KBM-7 (cell line): ENCODE results near the gene CMIP.
"Not testable (repeated sequence)": the region's sequence is repeated elsewhere in the genome, so short reads cannot be mapped to it uniquely, and the experiment has no call there.

Source experiments
- DNase-seq: peaks from one replicate; pipeline ENCODE4 v3.0.0-alpha.2; 2015
- in situ Hi-C: fragments of 300-500 bp; cut with MboI; formaldehyde crosslinking; loops from 2 replicates; pipeline ENCODE4 v1.14.3; 2020; ENCODE audit warnings: low sequenced_read_pairs, low pct_unique_long_range_greater_than_20kb, mixed read lengths

Gene CMIP

GRCh38 chr16:81417210-81417609 lies 27.4 kb upstream of the CMIP start:
- DNase-seq: no peak
- in situ Hi-C loops: no loop called here

- in situ Hi-C loops: no loop called here
Measured at GRCh38 chr16:81419806-81420205, 24.8 kb upstream of the CMIP start.

DNA sequence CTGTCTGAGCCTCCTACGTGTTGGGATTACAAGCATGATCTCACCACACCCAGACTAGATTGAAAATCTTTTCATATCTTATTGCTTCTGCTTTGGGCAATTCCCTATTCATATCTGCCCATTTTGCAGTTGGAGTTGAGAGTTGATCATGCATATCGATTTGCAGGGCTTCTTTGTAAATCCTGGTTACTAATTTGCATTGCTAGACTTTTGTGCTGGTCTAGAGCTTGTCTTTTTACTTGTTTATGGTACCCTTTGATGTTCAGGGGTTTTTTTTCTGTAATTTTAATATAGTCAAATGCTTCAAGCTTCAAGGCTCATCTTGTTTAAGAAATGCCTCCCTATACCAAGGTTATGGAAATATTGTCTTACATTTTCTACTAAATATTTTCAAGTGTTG lies 23.5 kb upstream of the CMIP start:
- in situ Hi-C loops: no loop called here
- no peak for DNase-seq

More at GRCh38 chr16:81419806-81420205, 24.8 kb upstream of the CMIP start:
- DNase-seq: no peak

DNA sequence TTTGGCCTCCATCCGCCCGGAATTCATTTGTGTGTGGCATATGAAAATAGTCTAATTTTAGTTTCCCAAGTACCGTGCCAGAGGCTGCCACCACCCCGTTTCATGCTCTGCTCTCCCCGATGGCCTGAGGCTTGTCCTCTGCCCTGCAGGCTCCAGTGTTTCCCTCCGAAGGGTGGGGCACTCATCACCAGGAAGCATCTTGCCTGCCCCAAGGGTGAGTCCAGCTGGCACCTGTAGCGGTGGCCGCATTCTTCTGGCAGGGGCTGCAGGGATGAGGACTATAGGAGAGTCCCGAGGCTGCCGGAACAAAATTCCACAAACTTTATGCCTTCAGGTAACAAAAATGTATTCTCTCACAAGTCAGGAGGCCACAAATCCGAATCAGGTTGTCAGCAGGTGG lies 23.1 kb upstream of the CMIP start:
- no peak for DNase-seq
- in situ Hi-C loops: no loop called here

GRCh38 chr16:81422153-81422552 lies 22.5 kb upstream of the CMIP start:
- DNase-seq, in situ Hi-C loops: not testable (repeated sequence)

DNA sequence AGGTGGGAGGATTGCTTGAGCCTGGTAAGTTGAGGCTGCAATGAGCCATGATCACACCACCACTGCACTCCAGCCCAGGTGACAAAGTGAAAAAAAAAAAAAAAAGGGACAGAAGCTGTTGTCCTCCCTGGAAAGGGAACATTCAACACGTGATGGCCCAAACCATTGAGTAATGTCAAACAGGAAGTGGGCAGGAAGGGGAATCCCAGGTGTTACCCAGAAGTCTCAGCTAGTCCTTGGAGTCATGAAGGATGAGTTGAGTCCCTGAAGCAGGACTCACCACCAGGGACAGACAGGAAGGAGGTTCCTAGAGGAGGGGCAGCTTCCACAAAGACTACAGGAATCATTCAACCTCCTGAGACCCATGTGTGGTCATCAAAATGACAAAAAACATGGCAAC lies 19.8 kb upstream of the CMIP start:
- in situ Hi-C loops: no loop called here
- peak; percentile 73 for DNase-seq

- DNase-seq: no peak
- in situ Hi-C loops: no loop called here
Measured at GRCh38 chr16:81427219-81427618, 17.4 kb upstream of the CMIP start.

- in situ Hi-C loops: no loop called here
Measured at GRCh38 chr16:81429045-81429521, 15.5 kb upstream of the CMIP start.

DNA sequence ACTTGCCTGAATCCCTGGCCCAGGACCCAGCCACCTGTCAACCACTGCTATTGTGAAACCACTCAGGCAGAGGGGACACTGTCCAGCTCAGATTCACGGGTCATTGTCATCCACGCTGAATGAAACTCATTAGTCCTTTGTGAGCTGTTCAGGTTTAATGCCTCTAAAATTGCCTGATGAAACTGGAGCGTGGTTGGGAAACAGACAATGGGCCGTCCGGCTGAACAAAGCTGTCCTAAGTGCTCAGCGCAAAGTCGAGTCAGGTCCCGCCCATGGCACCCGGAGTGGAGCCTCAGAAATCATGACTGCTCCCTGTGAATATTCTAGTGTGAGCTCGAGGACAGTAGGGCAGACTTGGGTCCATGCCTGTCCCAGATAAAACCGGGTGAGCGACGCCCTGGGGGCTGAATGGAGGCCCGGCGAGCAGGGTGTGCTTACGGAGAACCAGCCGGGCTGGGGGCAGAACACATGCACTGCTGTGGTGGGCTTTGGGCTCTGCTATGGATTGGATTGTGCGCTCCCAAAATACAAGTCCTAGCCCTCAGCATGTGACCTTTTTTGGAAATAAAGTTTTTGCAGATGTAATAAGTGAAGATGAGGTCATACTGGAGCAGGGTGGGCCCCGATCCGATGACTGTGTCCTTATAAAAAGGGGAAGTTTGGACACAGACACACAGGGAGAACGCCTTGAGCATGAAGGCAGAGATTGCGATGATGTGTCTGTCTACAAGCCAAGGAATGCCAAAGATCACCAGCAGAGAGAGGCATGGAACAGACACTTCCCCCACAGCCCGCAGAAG lies 12.9 kb upstream of the CMIP start:
- DNase-seq: peak; percentile 76
- in situ Hi-C loops: no loop called here

More at GRCh38 chr16:81429045-81429521, 15.5 kb upstream of the CMIP start:
- DNase-seq: peak; percentile 55

GRCh38 chr16:81432937-81433557 lies 11.6 kb upstream of the CMIP start:
- in situ Hi-C loops: no loop called here
- DNase-seq: peak; percentile 65

DNA sequence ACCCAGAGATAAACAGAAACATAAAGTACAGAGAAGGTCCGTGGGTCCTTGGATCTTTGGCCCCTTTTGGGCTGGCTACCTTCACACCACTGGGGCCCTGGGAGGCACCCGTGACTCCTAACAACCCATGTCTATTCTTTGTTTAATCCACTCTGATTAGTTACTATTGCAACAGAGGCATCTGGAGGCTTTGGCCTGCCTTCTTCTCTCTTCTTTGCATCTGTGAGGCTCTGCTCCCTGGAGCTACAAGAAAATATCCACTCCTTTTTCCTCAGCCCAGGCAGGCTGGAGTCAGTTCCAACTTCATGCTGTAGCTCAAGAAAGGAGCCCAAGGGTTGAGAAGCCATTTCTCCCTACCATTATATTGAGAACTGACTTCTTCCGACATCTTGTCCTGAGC lies 9.5 kb upstream of the CMIP start:
- no peak for DNase-seq
- in situ Hi-C loops: no loop called here

DNA sequence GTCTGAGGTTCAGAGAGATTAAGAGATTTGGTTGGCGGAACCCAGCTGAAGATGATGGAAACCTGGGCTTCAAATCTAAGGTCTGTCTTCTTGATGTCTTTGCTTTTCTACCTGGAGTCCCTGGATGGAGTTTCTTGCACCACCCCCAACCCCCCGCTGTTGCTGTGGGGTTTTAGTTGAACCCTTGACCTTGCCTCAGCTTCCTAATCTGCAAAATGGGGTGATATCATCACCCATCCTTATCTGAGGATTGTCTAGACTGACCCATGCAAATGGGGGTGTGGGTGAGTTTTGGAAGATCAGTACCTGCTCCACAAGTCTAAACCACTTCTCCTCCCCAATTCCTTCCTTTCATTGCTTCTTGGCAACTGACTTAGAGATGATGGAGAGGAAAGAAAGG lies 9.0 kb upstream of the CMIP start:
- in situ Hi-C loops: no loop called here
- DNase-seq: no peak

- no peak for DNase-seq
- in situ Hi-C loops: no loop called here
Measured at GRCh38 chr16:81436386-81436785, 8.2 kb upstream of the CMIP start.

DNA sequence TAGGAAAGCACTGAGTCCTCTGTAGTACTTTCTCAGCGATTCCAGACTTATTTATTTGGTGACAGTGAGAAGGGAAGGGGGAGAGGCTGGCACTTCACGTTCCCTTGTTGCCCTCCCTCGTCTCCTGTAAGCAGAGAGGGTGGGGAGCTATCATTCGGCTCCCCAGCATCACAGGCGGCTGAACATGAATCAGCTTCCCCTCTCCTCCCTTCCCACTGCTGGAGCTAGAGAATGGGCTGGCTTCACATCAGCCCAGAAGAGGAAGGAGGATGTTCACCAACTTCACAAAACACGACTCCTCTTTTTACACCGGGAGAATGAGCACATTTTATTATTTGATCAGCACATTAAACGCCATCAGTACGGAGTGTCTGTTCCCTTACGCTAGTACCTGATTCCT lies 6.7 kb upstream of the CMIP start:
- in situ Hi-C loops: no loop called here

GRCh38 chr16:81440888-81441761 lies 3.5 kb upstream of the CMIP start:
- in situ Hi-C loops: no loop called here

More for the DNA sequence above, 6.7 kb upstream of the CMIP start:
- peak; percentile 46 for DNase-seq

GRCh38 chr16:81442220-81442915 lies 2.2 kb upstream of the CMIP start:
- in situ Hi-C loops: no loop called here
- DNase-seq: no peak

More at GRCh38 chr16:81440888-81441761, 3.5 kb upstream of the CMIP start:
- no peak for DNase-seq

GRCh38 chr16:81442916-81443687 lies 1.5 kb upstream of the CMIP start:
- in situ Hi-C loops: no loop called here
- no peak for DNase-seq

DNA sequence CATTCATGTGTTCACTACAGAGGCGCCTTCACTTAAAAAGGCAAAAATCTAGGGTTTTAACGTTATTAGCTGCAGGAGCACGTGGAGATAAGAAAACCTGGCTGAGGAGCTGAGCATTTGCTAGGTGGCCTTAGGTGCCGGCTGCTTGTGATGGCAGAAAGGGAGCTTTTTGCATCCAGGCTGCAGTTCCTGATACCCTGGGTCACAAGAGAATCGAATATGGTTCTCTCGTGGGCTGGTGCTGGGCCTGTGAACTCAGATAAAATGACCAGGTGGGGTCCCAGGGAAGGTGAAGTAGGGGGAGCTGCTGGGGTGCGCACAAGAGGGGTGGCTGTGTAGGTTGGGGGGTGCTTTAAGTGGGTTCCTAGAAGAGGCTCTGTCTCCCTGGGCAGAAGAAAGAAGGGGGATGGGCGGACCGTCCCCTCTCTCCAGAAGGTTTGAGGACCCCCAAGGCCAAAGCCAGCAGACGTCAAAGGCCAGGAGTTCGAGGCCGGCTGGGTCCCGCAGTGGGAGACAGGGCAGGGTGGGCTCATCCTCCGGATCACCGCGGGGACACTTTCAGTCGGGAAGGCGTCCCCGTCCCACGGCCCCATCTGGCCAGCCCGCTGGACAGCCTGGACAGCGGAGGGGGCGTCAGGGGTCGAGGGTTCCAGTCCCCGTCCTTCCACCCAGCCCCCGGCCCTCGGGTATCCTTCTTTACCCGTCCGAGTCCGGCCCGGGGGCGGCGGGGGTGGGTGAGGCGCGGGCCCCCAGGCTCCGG lies 740 bp upstream of the CMIP start:
- DNase-seq: no peak
- in situ Hi-C loops: no loop called here
